Fibroblast of the aortic adventitia (primary cell): ENCODE results near the gene ALG9. TPM values are rescaled to one million over a fixed set of nuclear protein-coding genes. Genes with fewer than 3 reads are reported as not detected.
A peak's percentile ranks its signal among the peaks of the same experiment; 100 is the strongest.
"Not testable (repeated sequence)": the region's sequence is repeated elsewhere in the genome, so short reads cannot be mapped to it uniquely, and the experiment has no call there.

Experiments used
- DNase-seq: peaks from one replicate; pipeline ENCODE4 v3.0.0-alpha.2; 2010; ENCODE audit warnings: low read depth
- H3K4me3 ChIP-seq: 2 replicates; pipeline ENCODE4 v1.5.1; 2011; ENCODE audit warnings: low read depth, mild to moderate bottlenecking, control low read depth, low read length, moderate library complexity
- CTCF ChIP-seq: IDR thresholded peaks from 2 replicates; pipeline ENCODE4 v1.5.1; 2011; ENCODE audit warnings: mild to moderate bottlenecking, low read length, control low read depth, inconsistent platforms; ENCODE audit not compliant: insufficient read depth
- total RNA-seq: library from RNA; depleted of rRNA; stranded (reverse); fragments of >200 nt; gene quantifications from 2 replicates; pipeline ENCODE4 v1.2.3, GENCODE V29; 2012; ENCODE audit warnings: low replicate concordance

Gene ALG9
- total RNA-seq, 1 donor: 41.7 TPM

- no peak for DNase-seq
- TF ChIP-seq CTCF: no peak
- no peak overlapping the region for H3K4me3 ChIP-seq
Measured at GRCh38 chr11:111776398-111777093, 94.8 kb downstream of the ALG9 start.

GRCh38 chr11:111774955-111775710, 96.2 kb downstream of the ALG9 start:
- TF ChIP-seq CTCF: no peak
- peak; percentile 82 for DNase-seq
- H3K4me3 ChIP-seq: no peak overlapping the region

- no peak overlapping the region for H3K4me3 ChIP-seq
- no peak for DNase-seq
- TF ChIP-seq CTCF: no peak
Measured at GRCh38 chr11:111772535-111772934, 98.8 kb downstream of the ALG9 start.

GRCh38 chr11:111771205-111771604, 100.2 kb downstream of the ALG9 start:
- not testable (repeated sequence) for H3K4me3 ChIP-seq, DNase-seq

- no peak for TF ChIP-seq CTCF
- no peak for DNase-seq
- H3K4me3 ChIP-seq: no peak overlapping the region
Measured at GRCh38 chr11:111770581-111771134, 100.7 kb downstream of the ALG9 start.

GRCh38 chr11:111766834-111767142, 104.6 kb downstream of the ALG9 start:
- peak overlapping the region; percentile 92 for H3K4me3 ChIP-seq
- no peak for TF ChIP-seq CTCF
- no peak for DNase-seq
